Thyroid gland (tissue), 4 donors: Measurements from ENCODE around the gene GLCCI1.

Source experiments
- CTCF ChIP-seq, 6 experiments: fragments of 200-600 bp in 3 of 6; fragments of 450-650 bp in 3 of 6; sonication (generic) in 3 of 6; IDR thresholded peaks; one replicate each; pipeline ENCODE4 v1.5.1; 2016 to 2019; ENCODE audit warnings: antibody characterized with exemption in 6 of 6, mild to moderate bottlenecking in 2 of 6, inconsistent platforms in 1 of 6, moderate library complexity in 1 of 6
- POLR2A ChIP-seq, 2 donors: fragments of 450-650 bp; IDR thresholded peaks; one replicate each; pipeline ENCODE4 v1.6.1; 2017; ENCODE audit warnings: antibody characterized with exemption in 2 of 2, mild to moderate bottlenecking in 2 of 2, moderate library complexity in 1 of 2

- TF ChIP-seq CTCF (IDR thresholded peaks at IDR 0.05) (no peak), POLR2A (IDR thresholded peaks at IDR 0.05) (no peak)
These were observed 167.6 kb downstream of the GLCCI1 start for GRCh38 chr7:8136051-8136730.
